HG02885 (cell line): ENCODE data around the gene PPP5C.
"Not testable (repeated sequence)": the region's sequence is repeated elsewhere in the genome, so short reads cannot be mapped to it uniquely, and the experiment has no call there.

Experiments used
- ATAC-seq: cut with Tn5 transposase; IDR thresholded peaks from one replicate; pipeline ENCODE4 v1.9.1; 2021; ENCODE audit warnings: mild to moderate bottlenecking; ENCODE audit not compliant: unreplicated experiment, poor library complexity

PPP5C gene

DNA sequence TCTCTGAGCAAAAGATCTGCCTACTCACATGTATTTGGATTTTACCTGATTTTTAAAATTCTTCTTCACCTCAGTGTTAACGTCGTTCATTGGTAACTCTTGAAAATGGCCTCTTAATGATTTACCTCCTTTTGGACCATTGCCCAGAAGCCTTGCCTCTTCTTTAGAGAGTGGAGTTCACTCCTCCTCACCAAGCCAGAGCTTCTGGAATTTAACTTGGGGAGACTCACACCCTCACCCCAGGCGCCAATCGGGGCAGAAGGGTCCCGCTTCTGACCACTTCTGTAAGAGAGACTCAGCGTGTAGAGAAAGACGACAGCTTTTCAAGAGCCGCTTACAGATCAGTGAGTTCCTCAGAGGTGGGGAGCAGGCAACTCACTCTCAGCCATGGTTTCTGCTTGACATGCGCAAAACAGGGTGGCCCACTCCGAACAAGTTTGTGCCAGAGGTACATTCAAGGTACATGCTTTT is 79.2 kb downstream of the PPP5C start:
- ATAC-seq: no peak

DNA sequence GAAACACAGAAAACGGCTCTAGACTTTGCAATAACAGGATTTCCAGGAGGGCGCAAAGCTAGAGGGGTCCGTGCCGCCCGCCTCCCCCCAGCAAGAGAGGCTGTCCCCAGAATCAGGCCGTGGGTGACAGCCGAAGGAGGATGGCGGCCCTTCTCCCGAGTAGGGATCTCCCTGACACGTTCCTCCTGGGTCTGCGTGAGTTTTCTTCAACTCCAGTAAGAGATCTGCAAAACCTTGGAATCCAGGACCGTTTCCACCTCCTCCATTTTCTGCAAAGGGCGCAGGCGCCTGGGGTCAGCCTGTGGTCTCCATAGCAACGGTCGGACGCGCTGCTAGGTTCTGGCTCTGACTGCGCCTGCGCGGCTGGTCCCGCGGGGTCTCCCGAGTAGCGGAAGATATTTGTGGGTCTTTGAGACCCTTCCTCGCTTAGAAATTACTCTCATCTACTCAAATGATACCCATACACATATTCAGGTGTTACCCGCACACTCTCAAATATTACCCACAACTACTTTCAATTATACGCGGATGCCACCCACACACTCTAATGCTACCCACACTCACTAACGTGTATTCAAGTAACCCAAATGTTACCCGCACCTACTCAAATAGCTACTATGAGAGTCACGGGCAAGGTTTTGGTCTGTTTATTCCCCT is 79.7 kb downstream of the PPP5C start:
- ATAC-seq: no peak

DNA sequence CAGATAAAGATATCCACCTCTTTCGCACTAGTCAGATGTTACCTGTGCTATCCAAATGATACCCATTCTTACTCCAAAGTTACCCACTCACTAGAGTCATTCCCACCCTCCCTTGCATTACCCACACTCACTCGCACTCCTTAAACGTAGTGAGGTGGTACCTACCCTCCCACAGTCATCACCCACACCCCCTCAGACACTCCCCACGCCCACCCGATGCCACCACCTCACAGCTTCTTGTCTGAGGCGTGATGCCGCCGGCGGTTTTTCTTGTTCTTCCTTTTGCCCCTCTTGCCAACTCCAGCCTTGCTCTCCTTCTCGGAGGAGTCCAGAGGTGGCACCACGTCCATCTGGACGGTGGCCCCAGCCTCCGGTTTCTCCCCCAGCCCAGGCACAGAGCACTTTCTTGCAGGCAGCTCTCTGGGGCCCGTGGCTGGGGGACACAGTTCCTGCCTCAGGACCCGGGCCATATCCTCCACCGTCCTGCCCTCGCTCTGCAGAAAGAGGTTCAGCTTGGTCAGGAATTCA is 80.7 kb downstream of the PPP5C start:
- no peak for ATAC-seq

DNA sequence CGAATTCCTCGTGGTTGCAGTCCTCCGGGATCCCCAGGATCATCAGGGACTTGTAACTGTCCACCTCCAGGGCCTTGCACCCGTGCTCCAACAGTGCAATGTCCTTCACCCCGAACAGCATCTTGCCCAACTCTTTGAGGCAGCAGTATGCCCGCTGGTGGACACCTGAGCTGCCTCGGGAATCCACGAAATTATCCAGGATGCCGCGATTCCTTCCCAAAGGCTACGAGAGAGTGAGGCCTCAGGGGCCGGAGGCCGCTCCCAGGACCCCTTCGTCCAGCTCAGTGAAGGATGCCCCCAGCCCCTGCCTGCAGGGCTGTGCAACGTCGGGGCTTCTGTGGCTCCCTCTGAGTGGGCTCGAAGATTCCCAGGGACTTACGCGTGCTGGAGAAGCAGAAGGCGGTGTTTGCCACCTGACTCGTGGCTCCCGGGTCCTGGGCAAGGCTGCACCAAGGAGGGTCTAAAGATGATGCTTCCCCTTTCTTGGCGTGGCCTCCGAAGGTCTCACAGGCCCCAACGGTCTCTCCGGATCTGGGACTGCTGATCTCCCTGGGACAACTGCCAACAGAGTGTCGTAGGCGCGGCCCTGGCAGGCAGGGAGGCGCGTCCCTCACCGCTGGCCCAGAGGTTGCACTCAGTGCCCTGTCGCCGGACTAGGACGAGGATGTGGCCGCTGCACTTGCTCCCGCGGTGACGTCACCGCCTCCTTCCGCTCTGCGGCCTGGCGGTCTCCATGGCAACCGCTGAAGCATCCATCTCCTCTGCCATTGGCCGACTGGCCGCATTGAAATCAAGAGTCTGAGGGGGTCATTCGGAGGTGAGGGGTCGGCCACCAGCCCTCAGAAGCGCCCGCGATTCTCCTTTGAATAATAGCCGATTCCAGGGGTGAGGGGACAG is 81.6 kb downstream of the PPP5C start, which contains the start of gene PNMA8C:
TSS of gene PNMA8C (minus strand) at position 698 of the 897 bp plus-strand sequence. CDS start at position 121, 577 bp downstream.
- no peak for ATAC-seq

DNA sequence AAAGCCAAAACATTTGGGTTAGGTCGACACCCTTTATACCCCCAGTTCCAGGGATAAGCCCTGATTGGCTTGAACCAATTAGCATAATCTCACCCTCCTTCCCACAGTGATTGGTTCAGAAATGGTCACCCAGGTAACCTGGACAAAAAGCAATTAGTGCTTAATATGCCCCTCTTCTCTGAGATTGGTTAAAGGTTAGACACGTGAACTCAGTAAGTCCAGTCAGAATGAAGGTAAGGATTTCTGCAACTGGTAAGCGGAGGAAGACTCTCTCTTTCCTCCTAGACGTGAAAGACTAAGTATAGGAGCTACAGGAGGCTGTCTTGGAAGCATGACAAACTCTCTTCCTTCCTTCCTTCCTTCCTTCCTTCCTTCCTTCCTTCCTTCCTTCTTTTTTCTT is 83.1 kb downstream of the PPP5C start:
- ATAC-seq: no peak

DNA sequence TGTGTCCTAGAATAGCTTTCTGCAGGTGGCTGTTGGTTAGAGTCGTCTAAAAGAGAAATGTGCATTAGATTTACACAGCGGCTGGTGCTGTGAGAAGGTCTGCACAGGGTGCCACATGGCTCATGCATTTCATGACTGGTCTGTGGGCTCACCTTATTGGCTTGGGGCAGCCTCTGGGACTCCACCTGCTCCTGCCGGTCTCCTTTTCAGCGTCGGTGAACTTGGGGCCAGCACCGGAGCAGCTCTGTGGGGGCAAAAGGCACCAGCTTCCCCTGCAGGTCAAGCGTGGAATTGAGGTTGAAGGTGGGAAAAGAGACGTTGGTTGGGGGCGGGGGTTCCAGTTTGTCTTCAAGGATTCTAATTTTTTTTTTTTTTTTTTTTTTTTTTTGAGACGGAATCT is 84.9 kb downstream of the PPP5C start:
- no peak for ATAC-seq

DNA sequence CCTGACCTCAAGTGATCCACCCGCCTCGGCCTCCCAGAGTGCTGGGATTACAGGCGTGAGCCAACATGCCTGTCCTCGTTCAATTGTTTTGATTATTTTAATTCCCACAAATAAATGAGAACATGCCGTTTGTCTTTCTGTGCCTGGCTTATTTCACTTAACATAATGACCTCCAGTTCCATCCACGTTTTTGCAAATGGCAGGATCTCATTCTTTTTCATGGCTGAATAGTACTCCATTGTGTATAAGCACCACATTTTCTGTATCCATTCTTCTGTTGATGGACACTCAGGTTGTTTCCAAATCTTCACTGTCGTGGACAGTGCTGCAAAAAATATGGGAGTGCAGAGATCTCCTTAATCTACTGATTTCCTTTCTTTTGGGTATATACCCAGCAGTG is 86.6 kb downstream of the PPP5C start:
- not testable (repeated sequence) for ATAC-seq

DNA sequence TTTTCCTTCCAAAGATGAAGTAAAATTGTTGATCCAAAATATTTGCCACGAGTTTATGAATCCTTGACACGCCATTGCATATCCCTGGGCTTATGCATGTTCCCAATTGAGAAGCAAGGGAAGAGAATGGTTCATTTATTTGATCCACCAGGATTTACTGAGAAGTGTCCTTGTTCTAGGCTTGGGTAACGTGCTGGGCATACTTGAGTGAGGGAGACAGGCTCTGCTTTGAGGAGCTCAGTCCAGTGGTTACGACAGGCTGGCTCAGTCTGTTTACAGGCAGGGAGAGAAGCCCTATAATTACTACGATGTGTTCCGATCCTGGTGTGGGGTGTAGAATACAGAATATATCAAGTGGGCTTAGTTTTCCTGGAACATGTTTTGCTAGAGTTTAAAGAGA is 88.1 kb downstream of the PPP5C start:
- ATAC-seq: no peak

DNA sequence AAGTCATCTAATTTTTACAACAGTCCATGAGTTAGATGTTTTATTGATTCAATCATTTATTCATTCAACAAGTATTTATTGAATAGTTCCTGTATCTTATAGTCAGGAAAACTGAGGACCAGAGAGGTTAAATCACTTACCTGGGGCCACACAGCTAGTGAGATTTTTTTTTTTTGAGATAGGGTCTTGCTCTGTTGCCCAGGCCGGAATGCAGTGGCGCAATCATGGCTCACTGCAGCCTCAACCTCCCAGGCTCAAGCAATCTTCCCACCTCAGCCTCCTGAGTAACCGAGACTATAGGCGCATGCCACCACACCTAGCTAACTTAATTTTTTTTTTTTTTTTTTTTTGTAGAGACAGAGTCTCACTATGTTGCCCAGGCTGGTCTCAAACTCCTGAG is 88.8 kb downstream of the PPP5C start:
- ATAC-seq: not testable (repeated sequence)
